Vagina (tissue), 2 donors: ENCODE results near the gene CNIH3.

Source experiments
- CTCF ChIP-seq, 3 experiments: fragments of 450-650 bp in 2 of 3; fragments of 200-600 bp in 1 of 3; sonication (generic) in 1 of 3; IDR thresholded peaks; one replicate each; pipeline ENCODE4 v1.5.1; 2017 to 2019; ENCODE audit warnings: antibody characterized with exemption in 3 of 3, mild to moderate bottlenecking in 2 of 3, moderate library complexity in 2 of 3
- POLR2A ChIP-seq, 2 donors: fragments of 450-650 bp; IDR thresholded peaks; one replicate each; pipeline ENCODE4 v1.6.1; 2017; ENCODE audit warnings: antibody characterized with exemption in 2 of 2, mild to moderate bottlenecking in 2 of 2, moderate library complexity in 2 of 2

DNA sequence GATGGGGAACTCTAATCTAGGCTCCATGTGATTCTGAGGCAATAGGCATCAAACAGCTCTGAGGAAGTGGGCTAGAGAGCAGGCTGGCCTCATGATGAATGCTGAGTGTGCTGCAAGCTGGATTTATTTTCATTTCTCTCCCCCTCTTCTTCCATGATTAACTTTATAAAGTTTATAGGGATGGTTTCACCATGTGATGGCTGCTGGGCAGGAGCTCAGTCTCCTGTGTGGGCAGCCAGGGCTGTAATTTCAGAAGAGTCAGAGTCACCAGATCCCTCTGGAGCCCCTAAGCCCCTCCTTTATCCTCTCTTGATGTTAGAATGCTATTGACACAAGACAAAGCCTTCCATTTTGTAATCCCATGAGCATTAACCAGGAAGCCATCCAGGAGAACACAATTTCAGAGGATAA, 143.6 kb downstream of the CNIH3 start:
- TF ChIP-seq CTCF (IDR thresholded peaks at IDR 0.05) (no peak), POLR2A (IDR thresholded peaks at IDR 0.05) (no peak)
